Epithelial cell of esophagus (primary cell): ENCODE data around the gene NRG3.

Source experiments
- DNase-seq: peaks from one replicate; pipeline ENCODE4 v3.0.0; 2010; ENCODE audit warnings: low read depth
- H3K4me3 ChIP-seq: 2 replicates; pipeline ENCODE4 v1.5.1; 2011; ENCODE audit warnings: mild to moderate bottlenecking, low read length, control low read depth
- CTCF ChIP-seq: IDR thresholded peaks from 2 replicates; pipeline ENCODE4 v1.5.1; 2011; ENCODE audit warnings: low read depth, mild to moderate bottlenecking, low read length, control low read depth, inconsistent platforms; ENCODE audit not compliant: insufficient read depth; ENCODE audit errors: missing control alignments

NRG3 gene

DNA sequence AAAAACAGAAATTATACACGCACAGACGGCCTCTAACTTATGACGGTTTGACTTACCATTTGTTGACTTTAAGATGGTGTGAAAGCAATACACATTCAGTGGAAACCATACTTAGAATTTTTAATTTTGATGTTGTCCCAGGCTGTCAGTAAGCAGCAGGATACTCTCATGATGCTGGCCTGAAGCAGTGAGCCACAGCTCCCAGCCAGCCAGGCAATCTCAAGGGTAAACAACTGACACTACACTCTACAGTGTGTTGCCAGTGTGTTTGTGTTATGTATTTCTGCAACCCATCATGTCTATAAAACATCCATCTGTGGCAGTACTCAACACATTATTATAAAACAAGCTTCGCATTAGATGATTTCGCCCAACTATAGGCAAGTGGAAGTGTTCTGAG is 747.5 kb downstream of the NRG3 start:
- no peak overlapping the region for H3K4me3 ChIP-seq
- no peak for DNase-seq
- no peak for TF ChIP-seq CTCF

DNA sequence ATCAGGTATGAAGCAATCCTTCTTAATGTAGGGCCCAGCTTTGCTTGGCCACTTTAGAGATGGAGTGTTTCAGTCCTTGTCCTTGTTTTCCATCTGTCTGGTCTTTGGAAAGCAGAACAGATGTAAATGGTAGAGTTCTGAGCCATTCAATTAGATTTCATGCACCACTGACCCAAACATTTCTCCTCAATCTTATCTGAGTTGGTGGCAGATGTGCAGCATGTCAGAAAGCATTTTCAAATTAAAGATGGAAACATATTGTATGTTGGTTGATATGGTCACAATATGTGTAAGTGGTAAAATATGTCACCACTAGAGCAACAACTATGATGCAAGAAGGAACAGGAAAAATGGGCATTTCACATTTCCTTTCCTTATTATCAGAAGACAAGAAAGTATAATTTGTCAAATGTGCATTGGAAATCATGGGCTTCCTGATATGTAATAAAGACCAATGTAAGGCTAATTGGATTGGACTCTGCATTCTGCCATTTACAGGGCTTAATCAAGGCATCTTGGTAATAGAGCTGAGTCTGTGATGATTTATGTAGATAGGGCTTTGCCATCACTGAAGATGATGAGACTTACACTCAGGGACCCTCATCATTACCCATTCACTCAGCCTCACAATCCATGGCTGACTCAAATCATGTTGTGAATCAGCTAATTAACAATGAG is 750.7 kb downstream of the NRG3 start:
- DNase-seq: no peak
- H3K4me3 ChIP-seq: no peak overlapping the region
- TF ChIP-seq CTCF: no peak

GRCh38 chr10:82628373-82628772 is 753.4 kb downstream of the NRG3 start:
- no peak for TF ChIP-seq CTCF
- H3K4me3 ChIP-seq: no peak overlapping the region
- DNase-seq: no peak

- TF ChIP-seq CTCF: no peak
- no peak for DNase-seq
- H3K4me3 ChIP-seq: no peak overlapping the region
These were observed 768.1 kb downstream of the NRG3 start for GRCh38 chr10:82643076-82643475.

- H3K4me3 ChIP-seq: no peak overlapping the region
- DNase-seq: no peak
- no peak for TF ChIP-seq CTCF
These were observed 768.6 kb downstream of the NRG3 start for GRCh38 chr10:82643601-82644000.

DNA sequence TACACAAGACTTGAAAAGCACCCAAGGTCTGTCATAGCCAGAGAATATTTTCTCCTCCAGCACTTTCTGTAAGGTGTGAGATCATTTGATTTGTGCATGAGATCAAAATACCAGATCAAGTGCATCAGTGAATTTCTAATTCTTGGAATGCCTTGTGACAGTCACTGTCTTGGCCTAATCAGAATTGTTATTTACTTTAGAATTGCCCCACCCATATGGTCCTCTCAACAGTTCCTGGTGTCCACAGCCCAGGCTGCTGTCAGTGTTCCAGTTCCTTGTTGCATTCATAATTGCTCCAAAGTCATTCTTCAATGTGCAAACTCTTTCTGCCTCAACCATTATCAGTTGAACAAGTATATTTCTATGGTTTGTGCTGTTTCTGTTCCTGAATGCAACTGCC is 770.2 kb downstream of the NRG3 start:
- no peak for DNase-seq
- TF ChIP-seq CTCF: no peak
- H3K4me3 ChIP-seq: no peak overlapping the region
